Ascending aorta (tissue), 2 donors: ENCODE measurements around the gene SDK1. TPM values are rescaled to one million over a fixed set of nuclear protein-coding genes. Genes with fewer than 3 reads are reported as not detected.

Source experiments
- DNase-seq, 2 donors: peaks; one replicate each; pipeline ENCODE4 v3.0.0-alpha.2; 2019; ENCODE audit warnings: low spot score in 2 of 2
- H3K27ac ChIP-seq, 2 donors: fragments of 200-600 bp; sonication (generic); one replicate each; pipeline ENCODE4 v1.5.1; 2016 to 2017; ENCODE audit warnings: mild to moderate bottlenecking in 1 of 2
- H3K27me3 ChIP-seq: fragments of 200-600 bp; sonication (generic); one replicate; pipeline ENCODE4 v1.5.1; 2017
- H3K36me3 ChIP-seq, 2 donors: fragments of 200-600 bp; sonication (generic); one replicate each; pipeline ENCODE4 v1.5.1; 2016
- H3K4me1 ChIP-seq, 2 donors: fragments of 200-600 bp; sonication (generic); one replicate each; pipeline ENCODE4 v1.5.1; 2016 to 2017; ENCODE audit warnings: mild to moderate bottlenecking in 1 of 2
- H3K4me3 ChIP-seq, 2 donors: fragments of 200-600 bp; sonication (generic); one replicate each; pipeline ENCODE4 v1.5.1; 2016 to 2017; ENCODE audit warnings: mild to moderate bottlenecking in 1 of 2
- H3K9me3 ChIP-seq, 2 donors: fragments of 200-600 bp; sonication (generic); one replicate each; pipeline ENCODE4 v1.5.1; 2016
- CTCF ChIP-seq, 3 experiments: fragments of 200-600 bp in 2 of 3; fragments of 450-650 bp in 1 of 3; sonication (generic) in 2 of 3; IDR thresholded peaks; one replicate each; pipeline ENCODE4 v1.5.1; 2016 to 2019; ENCODE audit warnings: antibody characterized with exemption in 3 of 3, mild to moderate bottlenecking in 1 of 3, moderate library complexity in 1 of 3
- intact Hi-C: fragments of 100-400 bp; cut with DNase I; formaldehyde crosslinking; loops from one replicate; pipeline ENCODE4 v1.15.1; 2023
- total RNA-seq: library from RNA; depleted of rRNA; stranded (reverse); fragments of >200 nt; gene quantifications from one replicate; pipeline ENCODE4 v1.1.0, GENCODE V29; 2016

SDK1 gene
- total RNA-seq, 1 donor from 2014 or later = 13.3 TPM

- H3K27me3 ChIP-seq = no peaks in the 10 kb centered on the region
- no peak for TF ChIP-seq CTCF (IDR thresholded peaks at IDR 0.05)
- H3K36me3 ChIP-seq = no peaks in the 10 kb centered on the region
- intact Hi-C loops = loop anchor here (5.0 kb wide), 1 partner anchor 193 kb away; the partner anchor contains the start of gene SDK1
- peaks cover 5% of the 10 kb centered on the region in 2 donors for H3K9me3 ChIP-seq
- peaks cover 0 to 2% of the 10 kb centered on the region in 2 donors for H3K4me1 ChIP-seq
- no peak for DNase-seq
- H3K4me3 ChIP-seq = no peak overlapping the region
- H3K27ac ChIP-seq = peak overlapping the region in 1 of 2 donors; percentile 27
Observed at GRCh38 chr7:3494947-3495346, 193.9 kb downstream of the SDK1 start.

DNA sequence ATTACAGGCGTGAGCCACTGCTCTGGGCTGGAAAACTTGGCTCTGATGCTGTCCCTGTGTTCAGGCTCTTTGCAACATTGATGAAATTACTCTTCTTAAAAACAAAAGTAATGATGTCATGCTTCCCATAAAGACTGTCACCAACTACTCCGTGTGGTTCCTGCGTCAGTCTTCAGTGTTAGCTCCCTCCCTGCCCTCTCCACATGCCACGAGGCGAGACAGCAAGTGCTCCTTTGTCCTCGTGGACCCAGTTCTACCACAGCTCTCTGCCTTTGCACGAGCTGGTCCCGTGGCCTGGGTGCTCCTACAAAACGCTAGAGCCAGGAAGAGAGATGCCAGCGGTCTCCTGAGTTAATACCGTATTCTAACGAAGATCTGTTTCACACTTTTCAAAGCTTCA is 194.5 kb downstream of the SDK1 start:
- no peaks in the 10 kb centered on the region for H3K36me3 ChIP-seq
- intact Hi-C loops = no loop called here
- no peak overlapping the region for H3K4me3 ChIP-seq
- H3K4me1 ChIP-seq = peaks cover 0 to 2% of the 10 kb centered on the region in 2 donors
- no peak overlapping the region for H3K27ac ChIP-seq
- H3K27me3 ChIP-seq = no peaks in the 10 kb centered on the region
- peaks cover 7 to 11% of the 10 kb centered on the region in 2 donors for H3K9me3 ChIP-seq
- DNase-seq = no peak
- TF ChIP-seq CTCF (IDR thresholded peaks at IDR 0.05) = no peak

GRCh38 chr7:3495954-3496353 is 194.9 kb downstream of the SDK1 start:
- TF ChIP-seq CTCF (IDR thresholded peaks at IDR 0.05) = no peak
- peaks cover 9 to 14% of the 10 kb centered on the region in 2 donors for H3K9me3 ChIP-seq
- DNase-seq = no peak
- H3K36me3 ChIP-seq = no peaks in the 10 kb centered on the region
- H3K4me1 ChIP-seq = peaks cover 0 to 2% of the 10 kb centered on the region in 2 donors
- no peak overlapping the region for H3K27ac ChIP-seq
- intact Hi-C loops = no loop called here
- no peak overlapping the region for H3K4me3 ChIP-seq
- no peaks in the 10 kb centered on the region for H3K27me3 ChIP-seq

- H3K4me1 ChIP-seq = peaks cover 0 to 2% of the 10 kb centered on the region in 2 donors
- TF ChIP-seq CTCF (IDR thresholded peaks at IDR 0.05) = no peak
- H3K4me3 ChIP-seq = no peak overlapping the region
- intact Hi-C loops = no loop called here
- H3K27me3 ChIP-seq = no peaks in the 10 kb centered on the region
- no peaks in the 10 kb centered on the region for H3K36me3 ChIP-seq
- no peak for DNase-seq
- no peak overlapping the region for H3K27ac ChIP-seq
- H3K9me3 ChIP-seq = peaks cover 11 to 14% of the 10 kb centered on the region in 2 donors
Observed at GRCh38 chr7:3497796-3498195, 196.7 kb downstream of the SDK1 start.

DNA sequence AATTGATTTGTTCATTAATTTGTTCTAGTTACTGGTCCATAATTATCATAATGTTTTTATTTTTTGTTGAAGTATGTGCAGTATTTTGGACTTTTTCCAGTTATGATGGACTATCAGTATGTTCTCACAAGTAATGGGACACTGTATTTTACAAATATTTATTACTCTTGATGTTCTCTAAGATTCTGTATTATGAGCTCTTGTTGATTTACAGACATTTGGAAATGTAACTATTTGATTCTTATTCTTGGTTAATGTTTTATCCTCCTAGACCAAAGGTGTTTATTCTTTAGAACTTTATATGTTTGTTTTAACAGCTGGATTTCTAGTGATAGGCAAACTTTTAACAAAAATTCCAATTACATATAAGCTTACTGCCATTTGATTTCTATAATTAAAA is 200.6 kb downstream of the SDK1 start:
- Histone ChIP-seq H3K9me3 (peaks cover 11 to 28% of the 10 kb centered on the region in 2 donors), H3K27me3 (no peaks in the 10 kb centered on the region), H3K27ac (no peak overlapping the region), H3K36me3 (no peaks in the 10 kb centered on the region), H3K4me1 (no peaks in the 10 kb centered on the region), H3K4me3 (no peak overlapping the region)
- DNase-seq = no peak
- intact Hi-C loops = no loop called here
- TF ChIP-seq CTCF (IDR thresholded peaks at IDR 0.05) = no peak

GRCh38 chr7:3504384-3504783 is 203.3 kb downstream of the SDK1 start:
- peaks cover 11 to 31% of the 10 kb centered on the region in 2 donors for H3K9me3 ChIP-seq
- TF ChIP-seq CTCF (IDR thresholded peaks at IDR 0.05) = no peak
- no peaks in the 10 kb centered on the region for H3K36me3 ChIP-seq
- intact Hi-C loops = no loop called here
- no peaks in the 10 kb centered on the region for H3K4me1 ChIP-seq
- no peak overlapping the region for H3K27ac ChIP-seq
- no peak for DNase-seq
- H3K4me3 ChIP-seq = no peak overlapping the region
- no peaks in the 10 kb centered on the region for H3K27me3 ChIP-seq
